IPS-20b (cell line): Measurements from ENCODE around the gene RGS19.

Experiments
- H3K27ac ChIP-seq: one replicate; pipeline ENCODE4 v1.5.1; 2013; ENCODE audit warnings: low read length
- H3K27me3 ChIP-seq: 2 replicates; pipeline ENCODE4 v1.6.1; 2013; ENCODE audit warnings: mild to moderate bottlenecking, low read length, inconsistent platforms; ENCODE audit not compliant: insufficient read depth
- H3K36me3 ChIP-seq: 2 replicates; pipeline ENCODE4 v1.6.1; 2013; ENCODE audit warnings: low read depth, mild to moderate bottlenecking, inconsistent platforms, low read length, moderate library complexity; ENCODE audit not compliant: insufficient read depth
- H3K4me1 ChIP-seq: 2 replicates; pipeline ENCODE4 v1.6.1; 2013; ENCODE audit warnings: mild to moderate bottlenecking, control low read depth, inconsistent platforms, low read length, moderate library complexity; ENCODE audit not compliant: insufficient read depth
- H3K4me3 ChIP-seq: 2 replicates; pipeline ENCODE4 v1.5.1; 2013; ENCODE audit warnings: mild to moderate bottlenecking, low read length, inconsistent platforms
- H3K9ac ChIP-seq: 2 replicates; pipeline ENCODE4 v1.6.1; 2013; ENCODE audit warnings: low read depth, mild to moderate bottlenecking, inconsistent platforms, low read length, moderate library complexity
- H3K9me3 ChIP-seq: 2 replicates; pipeline ENCODE4 v1.6.1; 2013; ENCODE audit warnings: mild to moderate bottlenecking, low read depth, low read length, inconsistent platforms; ENCODE audit not compliant: insufficient read depth

The RGS19 gene

GRCh38 chr20:64077541-64077875 is 1.8 kb downstream of the RGS19 start:
- H3K9me3 ChIP-seq, result no peaks in the 10 kb centered on the region
- no peaks in the 10 kb centered on the region for H3K36me3 ChIP-seq
- no peak overlapping the region for H3K9ac ChIP-seq
- H3K27ac ChIP-seq, result no peak overlapping the region
- H3K4me1 ChIP-seq, result no peaks in the 10 kb centered on the region
- peaks cover 26% of the 10 kb centered on the region for H3K27me3 ChIP-seq
- H3K4me3 ChIP-seq, result no peak overlapping the region

GRCh38 chr20:64077094-64077493 is 2.2 kb downstream of the RGS19 start:
- Histone ChIP-seq H3K9ac (no peak overlapping the region), H3K4me1 (no peaks in the 10 kb centered on the region), H3K27ac (no peak overlapping the region)

DNA sequence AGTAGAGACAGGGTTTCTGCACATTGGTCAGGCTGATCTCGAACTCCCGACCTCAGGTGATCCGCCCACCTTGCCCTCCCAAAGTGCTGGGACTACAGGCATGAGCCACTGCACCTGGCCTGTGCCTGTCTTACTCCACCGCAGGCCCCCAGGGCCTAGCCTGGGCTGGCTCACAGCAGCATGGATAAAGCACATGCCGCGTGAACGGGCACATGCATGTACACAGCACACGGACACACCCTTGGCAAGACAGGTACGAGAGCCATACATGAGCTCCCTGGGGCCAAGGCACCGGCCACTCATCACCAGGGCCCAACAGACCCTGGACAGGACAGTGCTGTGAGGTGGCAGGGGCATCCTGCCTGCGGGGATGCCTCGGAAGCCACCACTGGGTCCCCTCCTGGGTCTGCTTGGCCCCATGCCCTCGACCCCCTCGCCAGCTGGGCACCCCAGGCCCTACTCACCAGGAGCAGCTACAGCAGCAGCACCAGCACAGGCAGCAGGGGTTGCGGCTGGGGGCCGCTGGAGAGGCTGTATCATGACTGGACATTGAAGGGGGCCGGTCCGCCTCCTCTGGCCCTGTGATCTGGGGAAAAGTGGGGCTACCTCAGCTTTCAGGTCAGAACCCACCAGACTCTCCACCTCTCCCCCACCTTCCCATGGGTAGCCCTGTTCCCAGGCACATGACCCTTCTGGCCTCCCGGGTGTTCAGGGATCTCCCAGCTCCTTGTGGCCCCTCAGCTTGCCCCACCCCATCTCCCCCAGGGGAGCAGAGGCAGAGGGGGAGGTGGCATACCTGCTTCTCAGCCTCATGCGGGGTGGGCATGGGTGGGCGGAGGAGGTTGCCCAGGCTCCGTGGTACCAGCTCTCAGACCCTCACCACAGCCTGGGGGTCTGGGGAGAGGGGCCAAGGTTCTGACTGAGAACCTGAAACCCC is 3.0 kb downstream of the RGS19 start:
- Histone ChIP-seq H3K27ac (no peak overlapping the region), H3K9ac (no peak overlapping the region), H3K4me3 (no peak overlapping the region), H3K4me1 (no peaks in the 10 kb centered on the region), H3K36me3 (no peaks in the 10 kb centered on the region), H3K9me3 (no peaks in the 10 kb centered on the region), H3K27me3 (peaks cover 14% of the 10 kb centered on the region)

More at GRCh38 chr20:64077094-64077493, 2.2 kb downstream of the RGS19 start:
- Histone ChIP-seq H3K36me3 (no peaks in the 10 kb centered on the region), H3K4me3 (no peak overlapping the region), H3K27me3 (peaks cover 22% of the 10 kb centered on the region), H3K9me3 (no peaks in the 10 kb centered on the region)

DNA sequence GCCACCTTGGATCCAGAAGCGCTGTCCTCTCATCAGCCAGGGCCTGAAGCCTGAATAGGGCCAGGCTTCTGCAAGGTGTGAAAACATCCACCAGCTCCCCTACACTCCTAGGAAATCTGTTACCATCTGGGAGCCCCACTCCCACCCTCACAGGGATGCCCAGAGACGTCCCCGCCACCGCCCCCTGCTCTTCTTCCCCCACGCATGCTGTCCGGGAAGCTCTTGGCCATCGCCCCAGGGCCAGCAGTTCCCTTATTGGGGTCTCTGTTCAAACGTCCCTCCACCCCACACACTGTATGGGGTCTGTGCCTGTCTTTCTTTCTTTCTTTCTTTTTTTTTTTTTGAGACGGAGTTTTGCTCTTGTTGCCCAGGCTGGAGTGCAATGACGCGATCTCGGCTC is 3.8 kb downstream of the RGS19 start:
- H3K27ac ChIP-seq, result no peak overlapping the region
- no peaks in the 10 kb centered on the region for H3K36me3 ChIP-seq
- H3K9me3 ChIP-seq, result no peaks in the 10 kb centered on the region
- H3K27me3 ChIP-seq, result peaks cover 6% of the 10 kb centered on the region
- no peak overlapping the region for H3K4me3 ChIP-seq
- H3K4me1 ChIP-seq, result no peaks in the 10 kb centered on the region
- H3K9ac ChIP-seq, result no peak overlapping the region

DNA sequence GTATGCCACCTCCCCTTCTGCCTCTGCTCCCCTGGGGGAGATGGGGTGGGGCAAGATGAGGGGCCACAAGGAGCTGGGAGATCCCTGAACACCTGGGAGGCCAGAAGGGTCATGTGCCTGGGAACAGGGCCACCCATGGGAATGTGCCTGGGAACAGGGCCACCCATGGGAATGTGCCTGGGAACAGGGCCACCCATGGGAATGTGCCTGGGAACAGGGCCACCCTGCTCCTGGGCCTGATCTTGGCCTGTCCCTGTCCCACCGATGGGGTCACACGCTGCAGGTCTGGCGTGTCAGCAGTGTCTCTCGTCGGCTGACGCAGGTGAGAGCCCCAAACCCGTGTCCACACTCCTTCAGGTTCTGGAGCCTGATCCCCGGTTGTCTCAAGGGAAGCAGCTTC is 4.4 kb downstream of the RGS19 start:
- H3K9me3 ChIP-seq, result no peaks in the 10 kb centered on the region
- no peaks in the 10 kb centered on the region for H3K4me1 ChIP-seq
- no peak overlapping the region for H3K4me3 ChIP-seq
- H3K36me3 ChIP-seq, result no peaks in the 10 kb centered on the region
- no peak overlapping the region for H3K27ac ChIP-seq
- H3K9ac ChIP-seq, result no peak overlapping the region
- H3K27me3 ChIP-seq, result peaks cover under 1% of the 10 kb centered on the region; the same call in 1 of the 2 replicates

GRCh38 chr20:64074184-64074789 is 5.0 kb downstream of the RGS19 start:
- Histone ChIP-seq H3K4me3 (no peak overlapping the region), H3K4me1 (no peaks in the 10 kb centered on the region), H3K27ac (no peak overlapping the region), H3K27me3 (no peaks in the 10 kb centered on the region), H3K9ac (no peak overlapping the region), H3K9me3 (no peaks in the 10 kb centered on the region), H3K36me3 (no peaks in the 10 kb centered on the region)

GRCh38 chr20:64073476-64074183 is 5.7 kb downstream of the RGS19 start:
- no peak overlapping the region for H3K9ac ChIP-seq
- no peaks in the 10 kb centered on the region for H3K9me3 ChIP-seq
- H3K4me3 ChIP-seq, result no peak overlapping the region
- no peaks in the 10 kb centered on the region for H3K4me1 ChIP-seq
- H3K27me3 ChIP-seq, result no peaks in the 10 kb centered on the region
- no peak overlapping the region for H3K27ac ChIP-seq
- no peaks in the 10 kb centered on the region for H3K36me3 ChIP-seq

GRCh38 chr20:64072498-64073063 is 6.7 kb downstream of the RGS19 start:
- Histone ChIP-seq H3K4me1 (no peaks in the 10 kb centered on the region), H3K9ac (no peak overlapping the region), H3K27me3 (no peaks in the 10 kb centered on the region), H3K27ac (no peak overlapping the region), H3K4me3 (no peak overlapping the region), H3K9me3 (no peaks in the 10 kb centered on the region), H3K36me3 (no peaks in the 10 kb centered on the region)

DNA sequence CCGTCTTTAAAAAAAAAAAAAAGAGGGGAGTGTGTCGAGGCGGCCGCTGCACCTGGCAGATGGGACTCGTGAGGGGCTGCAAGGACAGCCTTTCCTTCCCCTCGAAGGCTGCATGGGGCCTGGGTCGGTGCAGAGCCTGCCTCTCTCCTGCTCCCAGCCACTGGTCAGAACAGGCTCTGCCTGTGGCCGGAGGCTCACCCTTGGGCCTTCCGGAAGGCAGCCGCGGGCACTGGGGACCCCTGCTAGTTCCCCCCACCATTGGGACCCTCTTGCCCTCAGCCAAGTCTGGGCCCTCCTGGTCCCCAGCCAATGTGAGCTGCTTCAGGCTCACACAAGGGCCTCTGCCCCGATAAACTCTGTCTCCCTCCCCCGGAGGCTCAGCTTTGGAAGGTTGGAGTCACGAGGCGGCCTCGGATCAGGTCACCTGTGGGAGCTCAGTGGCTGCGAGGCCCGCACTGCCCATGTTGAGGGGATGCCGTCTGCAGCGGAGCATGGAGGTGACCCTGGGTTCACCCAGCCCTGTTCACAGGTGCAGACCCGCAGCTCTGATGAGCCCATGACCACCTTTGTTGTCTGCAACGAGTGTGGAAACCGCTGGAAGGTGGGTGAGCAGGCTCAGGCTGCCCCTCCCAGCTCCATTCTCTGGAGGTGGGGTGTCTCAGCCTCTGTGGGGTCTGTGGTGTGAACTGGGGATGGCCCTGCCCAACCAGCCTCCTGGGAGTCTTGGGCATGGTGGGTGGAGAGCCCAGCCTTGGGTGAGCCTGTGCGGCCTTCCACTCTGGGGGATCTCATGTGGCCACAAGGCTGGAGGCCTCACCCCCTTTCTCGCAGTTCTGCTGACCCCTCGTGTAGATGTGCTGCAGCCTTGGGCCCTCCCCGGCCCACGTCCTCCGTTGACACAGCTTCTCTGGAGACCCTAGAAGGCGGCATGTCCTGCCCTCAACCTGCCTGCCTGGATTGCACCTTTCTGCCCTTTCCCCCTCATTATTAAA is 7.7 kb downstream of the RGS19 start:
- no peak overlapping the region for H3K9ac ChIP-seq
- H3K9me3 ChIP-seq, result no peaks in the 10 kb centered on the region
- H3K4me3 ChIP-seq, result no peak overlapping the region
- no peak overlapping the region for H3K27ac ChIP-seq
- no peaks in the 10 kb centered on the region for H3K4me1 ChIP-seq
- H3K36me3 ChIP-seq, result no peaks in the 10 kb centered on the region
- H3K27me3 ChIP-seq, result no peaks in the 10 kb centered on the region

- Histone ChIP-seq H3K27ac (no peak overlapping the region), H3K36me3 (no peaks in the 10 kb centered on the region), H3K27me3 (no peaks in the 10 kb centered on the region), H3K9ac (no peak overlapping the region), H3K9me3 (no peaks in the 10 kb centered on the region), H3K4me1 (no peaks in the 10 kb centered on the region), H3K4me3 (no peak overlapping the region)
Observed at GRCh38 chr20:64070244-64070993, 8.9 kb downstream of the RGS19 start.
